CD4-positive, alpha-beta T cell treated with Interleukin-6 for 4 hours (primary cell): Measurements from ENCODE around the gene CSRP1.
"Not testable (repeated sequence)": the region's sequence is repeated elsewhere in the genome, so short reads cannot be mapped to it uniquely, and the experiment has no call there.

Experiments used
- DNase-seq: peaks from one replicate; pipeline ENCODE4 v3.0.0-alpha.2; 2020; ENCODE audit warnings: mixed read lengths

The CSRP1 gene

DNA sequence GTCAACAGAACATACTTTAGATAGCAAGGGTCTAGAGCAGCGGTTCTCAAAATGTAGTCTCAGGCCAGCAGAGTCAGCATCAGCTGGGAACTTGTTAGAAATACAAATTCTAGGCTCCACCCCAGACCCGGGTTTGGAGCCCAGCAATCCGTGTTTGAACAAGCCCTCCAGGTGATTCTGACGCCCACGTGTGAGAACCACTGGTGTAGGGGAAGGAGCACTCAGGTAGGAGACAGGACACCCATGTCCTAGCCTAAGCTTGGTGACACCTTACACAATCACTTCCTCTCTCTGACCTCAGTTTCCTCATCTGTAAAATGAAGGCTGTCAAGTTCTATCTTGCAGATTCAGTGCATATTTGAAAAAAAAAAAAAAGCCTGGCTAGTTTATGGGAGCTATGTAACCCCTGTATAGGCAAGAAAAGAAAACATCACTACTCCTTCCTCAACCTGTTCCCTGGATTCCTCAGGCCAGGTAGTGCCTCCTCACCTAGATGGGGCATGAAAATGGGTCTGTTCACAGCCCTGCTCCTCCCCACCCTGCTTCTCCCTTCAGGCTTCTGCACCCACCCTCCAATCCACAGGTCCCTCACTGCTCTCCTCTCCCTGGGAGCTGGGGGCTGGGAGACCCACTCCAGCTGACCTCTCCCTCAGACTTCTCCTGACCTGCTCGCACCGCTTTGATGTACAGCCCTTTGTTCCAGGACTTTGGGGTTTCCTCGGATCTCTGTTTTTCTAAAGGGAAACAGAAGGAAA is 30.8 kb downstream of the CSRP1 start:
- DNase-seq, result no peak

DNA sequence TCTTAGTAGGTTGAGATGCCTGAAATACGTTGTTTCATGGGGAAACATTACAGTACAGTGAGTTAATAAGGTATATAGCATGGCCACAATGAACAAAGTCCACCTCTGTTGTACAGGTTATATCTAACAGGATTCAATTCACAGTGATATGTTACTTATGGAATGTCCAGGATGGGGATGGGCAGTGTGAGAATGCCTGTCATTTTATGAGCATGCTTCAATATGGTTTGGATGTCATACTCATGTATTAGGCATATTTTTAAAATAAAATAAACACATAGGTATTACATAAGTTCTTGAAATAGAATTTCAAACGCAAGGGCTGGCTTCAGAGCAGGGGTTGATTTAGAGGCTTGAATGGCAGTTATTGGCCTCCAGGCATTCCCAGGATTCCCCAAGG is 31.8 kb downstream of the CSRP1 start:
- no peak for DNase-seq

DNA sequence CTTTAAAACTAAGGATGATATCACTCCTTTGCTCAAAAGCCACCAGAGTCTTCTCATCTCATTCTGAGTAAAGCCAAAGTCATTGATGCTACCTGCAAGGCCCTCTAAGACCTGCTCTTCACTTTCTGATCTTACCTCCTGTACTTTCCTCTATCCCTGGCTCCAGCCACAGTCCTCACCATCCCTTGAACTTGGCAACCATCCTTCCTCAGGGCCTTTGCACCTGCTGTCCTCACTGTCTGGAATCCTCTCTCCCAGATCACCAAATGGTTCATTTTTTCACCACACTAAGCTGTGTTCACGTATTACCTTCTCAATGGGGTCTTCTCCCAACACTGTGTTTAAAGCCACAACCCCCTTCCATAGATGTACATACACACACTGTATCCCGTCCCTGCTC is 33.6 kb downstream of the CSRP1 start:
- no peak for DNase-seq

DNA sequence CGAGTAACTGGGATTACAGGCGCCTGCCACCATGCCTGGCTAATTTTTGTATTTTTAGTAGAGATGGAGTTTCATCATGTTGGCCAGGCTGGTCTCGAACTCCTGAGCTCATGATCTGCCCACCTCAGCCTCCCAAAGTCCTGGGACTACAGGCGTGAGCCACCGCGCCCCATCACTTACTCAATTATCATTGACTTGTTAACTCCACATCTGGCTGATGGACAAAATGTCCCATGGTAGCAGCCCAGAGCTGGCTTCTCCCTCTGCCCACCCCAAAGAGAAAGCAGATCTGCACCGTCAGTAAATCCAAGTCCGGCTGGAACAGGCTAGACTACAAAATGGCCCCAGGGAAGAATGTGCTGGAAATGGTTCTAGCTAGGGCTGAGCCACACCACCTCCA is 34.6 kb downstream of the CSRP1 start:
- DNase-seq, result not testable (repeated sequence)

DNA sequence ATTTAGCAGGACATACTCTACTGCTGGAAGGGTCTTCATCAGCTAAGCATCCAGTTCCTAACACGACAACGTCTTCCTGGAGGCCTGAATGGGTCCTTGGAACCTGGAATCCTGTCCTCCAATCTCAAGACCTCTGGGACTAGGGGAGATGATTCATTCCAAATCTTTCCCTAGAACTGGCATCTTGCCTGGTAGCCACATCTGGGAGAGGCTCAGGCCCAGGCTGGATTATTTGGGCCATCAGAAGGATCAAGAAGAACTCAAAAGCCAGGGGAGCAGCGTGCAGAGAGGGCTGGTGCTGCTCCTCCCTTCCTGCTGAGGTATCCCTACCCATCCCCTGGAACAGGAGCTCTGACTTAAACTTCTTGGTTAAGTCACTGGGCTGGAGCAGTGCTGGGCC is 35.2 kb downstream of the CSRP1 start:
- DNase-seq, result no peak

DNA sequence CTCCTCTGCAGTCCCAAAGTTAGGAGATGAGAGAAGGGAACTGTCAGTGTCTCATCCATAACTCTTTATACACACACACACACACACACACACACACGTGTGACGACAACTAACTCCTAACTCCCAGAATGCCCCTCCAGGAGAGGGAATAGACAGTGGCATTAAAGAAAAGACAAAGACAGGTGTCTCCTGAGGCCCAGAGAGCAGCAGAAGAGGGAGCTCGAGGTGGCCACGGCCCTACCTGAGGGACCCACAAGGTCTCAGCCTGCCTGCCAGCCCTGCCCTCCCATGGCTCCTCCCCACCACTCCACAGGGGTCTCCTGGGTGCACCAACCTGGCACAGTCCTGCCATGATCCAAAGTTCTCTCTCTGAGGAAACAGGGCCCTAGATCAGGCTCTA is 36.3 kb downstream of the CSRP1 start:
- DNase-seq, result no peak

DNA sequence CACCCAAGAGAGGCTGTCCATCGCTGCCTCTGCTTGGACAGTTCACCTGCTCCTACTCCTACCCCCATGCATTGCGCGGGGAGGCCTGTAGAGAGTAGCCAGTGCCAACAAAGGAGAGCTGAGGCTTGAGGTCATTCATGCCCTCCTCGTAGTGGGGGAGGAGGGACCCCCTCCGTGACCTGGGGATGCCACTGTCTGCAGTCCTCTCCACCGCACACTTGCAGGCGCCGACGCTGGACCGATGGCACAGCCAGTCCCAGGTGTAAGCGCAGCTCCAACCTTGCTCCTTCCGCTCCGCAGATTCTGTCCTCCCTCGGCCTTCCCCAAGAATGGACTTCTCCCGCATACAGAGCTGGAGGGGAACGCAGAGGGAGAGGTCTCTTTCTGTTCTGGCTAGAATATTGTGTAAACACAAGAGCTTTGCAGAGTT is 37.3 kb downstream of the CSRP1 start:
- no peak for DNase-seq

DNA sequence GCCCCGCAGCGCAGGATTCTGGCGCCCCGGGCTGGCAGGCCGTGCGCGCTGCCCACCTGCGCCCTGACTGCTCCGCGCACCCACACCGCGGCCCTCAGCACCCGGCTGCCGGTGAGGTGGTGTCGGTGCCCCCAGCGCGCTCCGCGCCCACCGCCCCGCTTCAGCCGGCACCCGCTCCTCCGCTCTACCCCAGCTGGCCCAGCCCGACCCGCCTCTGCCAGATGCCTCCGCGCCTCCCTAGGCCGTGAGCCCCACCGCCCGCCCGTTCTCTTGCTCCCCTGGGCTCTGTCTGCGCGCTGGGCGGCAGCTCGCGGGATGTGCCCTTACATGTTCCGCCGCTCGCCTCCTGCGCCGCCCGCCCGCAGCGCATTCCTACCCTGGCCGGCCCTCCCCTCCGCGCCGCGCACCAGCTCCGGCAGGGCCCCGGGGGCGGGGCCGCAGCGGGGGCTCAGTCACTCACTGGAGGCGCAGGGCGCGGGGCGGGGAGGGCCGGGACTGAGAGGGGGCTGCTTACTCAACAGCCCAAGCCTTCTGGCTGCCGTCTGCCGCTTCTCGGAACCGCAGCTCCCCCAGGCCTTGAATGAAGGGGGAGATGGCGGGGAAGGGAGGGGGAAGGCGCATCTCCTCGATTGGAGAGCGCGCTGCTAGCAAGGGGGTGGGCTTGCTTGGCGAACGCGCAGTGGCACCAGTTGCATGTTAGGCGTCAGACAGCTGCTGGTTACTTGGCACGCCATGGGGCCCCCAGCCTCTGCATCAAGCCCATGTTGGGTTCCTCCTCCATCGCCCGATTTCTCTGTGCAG is 37.9 kb downstream of the CSRP1 start, which contains the start of gene PHLDA3:
PHLDA3 (minus strand) TSS at position 345 of the 801 bp plus-strand sequence. CDS start 402 bp downstream, outside the sequence.
- peak; percentile 33 for DNase-seq

DNA sequence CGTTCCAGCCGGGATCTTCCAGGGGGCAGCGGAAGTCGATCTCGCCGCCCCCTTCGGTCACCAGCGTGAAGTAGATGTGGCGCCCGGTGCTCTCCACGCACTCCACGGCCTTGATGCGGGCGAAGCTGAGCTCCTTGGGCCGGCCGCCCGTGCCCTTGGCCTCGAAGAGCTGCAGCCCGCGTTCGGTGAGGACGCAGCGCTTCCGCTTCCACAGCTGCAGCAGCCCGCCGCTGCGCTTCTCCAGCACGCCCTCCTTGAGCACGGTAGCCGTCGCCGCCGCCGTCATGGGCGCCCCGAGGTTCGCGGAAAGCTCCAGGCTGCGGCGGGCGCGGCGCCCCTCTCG is 38.5 kb downstream of the CSRP1 start:
- DNase-seq, result no peak

DNA sequence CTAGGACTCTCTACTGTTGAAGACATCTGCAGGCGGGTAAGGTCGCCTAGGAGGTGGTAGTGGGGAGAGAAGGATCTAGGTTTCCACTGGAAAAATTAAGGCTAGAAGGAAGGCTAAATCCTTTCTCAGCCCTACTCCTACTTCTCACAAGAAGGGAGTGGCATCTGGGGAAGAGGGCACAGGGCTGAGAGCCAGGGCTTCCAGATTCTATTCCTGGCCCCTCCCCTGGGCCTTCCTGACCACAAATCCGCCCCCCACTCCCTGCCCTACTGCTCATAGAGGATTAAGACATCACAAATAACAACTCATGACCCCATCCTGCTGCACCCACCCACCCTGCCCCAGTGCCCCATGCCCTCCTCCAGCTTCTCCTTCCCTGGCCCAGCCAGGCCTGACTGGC is 40.4 kb downstream of the CSRP1 start:
- DNase-seq, result no peak

DNA sequence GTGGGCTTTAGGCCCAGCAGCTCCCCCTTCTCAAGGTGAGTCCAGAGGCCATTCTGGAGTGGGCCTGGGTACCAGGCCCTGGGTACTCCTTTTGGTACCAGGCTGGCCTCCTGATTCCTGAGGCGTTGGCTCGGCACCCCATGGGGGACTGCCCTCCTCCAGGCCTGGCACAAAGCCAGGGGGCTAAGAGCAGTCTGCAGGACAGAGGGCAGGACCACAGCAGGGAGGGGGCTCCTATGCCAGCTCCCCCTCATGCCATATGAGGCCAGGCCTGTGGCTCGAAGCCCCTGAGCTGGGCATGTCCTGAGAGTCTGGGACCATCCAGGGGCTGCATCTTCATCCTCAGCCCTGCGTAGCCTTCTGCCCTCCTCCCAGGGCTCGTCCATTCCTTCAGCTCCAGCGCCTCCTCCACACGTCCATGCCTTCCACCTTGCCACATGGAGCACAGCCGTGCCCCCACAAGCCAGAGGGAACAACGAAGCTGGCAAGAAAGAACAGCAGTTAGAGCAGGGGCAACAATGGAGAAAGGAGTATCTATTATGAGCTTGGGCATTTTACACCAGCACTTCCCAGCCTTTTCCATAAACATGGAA is 41.1 kb downstream of the CSRP1 start:
- no peak for DNase-seq

DNA sequence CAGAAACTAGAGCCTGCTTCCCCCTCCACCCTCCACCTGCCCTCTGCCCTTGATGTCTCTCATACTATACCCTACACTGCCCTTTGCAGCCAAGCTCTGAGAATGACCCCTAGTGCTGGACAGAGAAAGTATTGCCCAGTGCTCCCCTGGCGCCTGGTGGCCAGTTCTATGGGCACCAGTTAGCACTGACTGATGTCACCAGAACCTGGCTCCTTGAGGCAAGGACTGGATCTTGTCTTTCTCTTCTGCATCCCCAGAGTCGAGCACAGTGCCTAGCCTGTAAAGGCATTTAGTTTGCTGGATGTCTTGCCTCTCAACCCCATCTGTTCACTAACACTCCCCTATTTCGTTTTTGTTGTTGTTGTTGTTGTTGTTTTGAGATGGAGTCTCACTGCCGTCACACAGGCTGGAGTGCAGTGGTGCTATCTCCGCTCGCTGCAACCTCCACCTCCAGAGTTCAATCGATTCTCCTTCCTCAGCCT is 43.8 kb downstream of the CSRP1 start:
- no peak for DNase-seq

DNA sequence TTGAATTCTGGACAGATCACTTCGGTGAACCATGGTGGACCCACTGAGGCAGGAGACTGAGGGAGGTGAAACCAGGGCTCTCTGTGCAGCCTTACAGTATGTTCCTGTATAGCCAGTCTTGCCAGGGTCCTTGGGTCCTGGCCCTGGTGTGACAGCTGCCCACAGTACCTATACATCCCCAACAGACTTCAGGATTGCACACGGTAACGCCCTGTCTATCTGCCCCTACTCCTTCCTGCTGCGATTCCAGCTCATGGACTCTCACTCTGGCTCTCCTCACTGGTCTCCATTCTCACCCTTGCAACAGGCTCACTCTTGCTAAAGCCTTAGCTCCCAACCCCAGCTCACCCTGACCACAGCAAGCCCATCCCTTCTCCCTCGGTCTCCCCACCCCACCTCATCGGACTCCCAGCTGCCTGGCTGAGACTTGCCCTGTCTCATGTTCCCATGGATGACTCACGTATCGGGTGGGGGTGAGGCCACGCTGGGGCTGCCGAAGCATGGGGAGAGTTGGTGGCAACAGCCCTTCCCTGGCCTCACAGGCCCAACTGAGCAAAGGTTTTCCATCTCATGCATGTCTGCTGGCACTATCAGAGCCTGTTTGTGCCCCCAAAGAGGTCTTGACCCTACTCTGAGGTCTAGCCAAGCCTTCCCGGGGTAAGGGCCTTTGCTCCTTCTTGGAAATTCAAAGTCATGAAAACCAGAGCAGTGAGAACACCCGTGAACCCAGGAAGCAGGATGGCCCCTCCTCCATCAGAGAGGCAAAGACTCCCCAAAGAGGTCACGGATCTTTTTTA is 45.1 kb downstream of the CSRP1 start:
- DNase-seq, result no peak

DNA sequence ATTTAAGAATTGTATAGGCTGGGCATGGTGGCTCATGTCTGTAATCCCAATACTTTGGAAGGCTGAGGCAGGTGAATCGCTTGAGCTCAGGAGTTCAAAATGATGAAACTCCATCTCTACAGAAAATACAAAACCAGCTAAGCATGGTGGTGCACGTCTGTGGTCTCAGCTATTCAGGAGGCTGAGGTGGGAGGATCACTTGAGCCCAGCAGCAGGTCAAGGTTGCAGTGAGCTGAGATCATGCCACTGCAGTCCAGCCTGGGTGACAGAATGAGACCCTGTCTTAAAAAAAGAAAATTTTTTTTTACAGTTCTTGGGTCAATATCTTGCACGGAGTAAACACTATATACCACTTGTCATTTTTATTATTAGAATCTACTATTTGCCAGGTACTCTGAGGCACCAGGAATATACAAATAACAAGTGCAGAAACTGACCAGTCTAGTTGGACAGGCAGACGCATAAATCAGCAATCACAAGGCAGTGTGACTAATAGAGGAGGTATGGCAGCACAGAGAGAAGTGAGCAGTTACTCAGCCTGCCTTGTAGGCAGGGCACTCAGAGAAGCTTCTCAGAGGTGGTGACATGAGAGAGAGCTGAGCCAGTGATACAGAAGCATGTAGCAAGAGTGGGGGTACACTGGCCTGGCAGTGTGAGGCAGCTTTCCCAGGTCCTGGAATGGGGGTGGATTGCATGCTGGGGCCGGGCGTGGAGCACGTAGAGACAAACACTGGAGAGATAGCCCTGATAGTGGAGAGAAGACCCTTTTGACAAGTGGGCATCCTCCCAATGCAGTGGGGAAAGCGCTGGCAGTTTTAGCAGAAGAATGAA is 45.9 kb downstream of the CSRP1 start:
- no peak for DNase-seq

DNA sequence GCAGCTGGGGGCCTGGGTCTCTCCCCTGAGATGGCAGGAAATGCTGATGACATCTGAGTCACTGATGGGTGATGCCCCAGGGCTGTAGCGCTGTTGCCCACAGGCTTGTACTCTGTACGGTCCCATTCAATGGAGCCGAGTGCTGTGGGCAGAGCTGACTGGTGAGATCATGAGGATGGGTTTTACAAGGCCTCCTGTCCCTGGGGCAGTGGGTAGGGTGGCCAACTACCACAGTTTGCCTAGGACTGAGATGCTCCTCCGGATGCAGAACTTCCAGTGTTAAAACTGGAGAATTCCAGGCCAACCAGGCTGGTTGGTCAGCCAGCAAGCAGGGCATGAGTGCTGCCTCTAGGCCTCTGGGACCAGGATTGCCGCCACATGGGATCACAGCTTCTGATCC is 47.1 kb downstream of the CSRP1 start:
- no peak for DNase-seq

DNA sequence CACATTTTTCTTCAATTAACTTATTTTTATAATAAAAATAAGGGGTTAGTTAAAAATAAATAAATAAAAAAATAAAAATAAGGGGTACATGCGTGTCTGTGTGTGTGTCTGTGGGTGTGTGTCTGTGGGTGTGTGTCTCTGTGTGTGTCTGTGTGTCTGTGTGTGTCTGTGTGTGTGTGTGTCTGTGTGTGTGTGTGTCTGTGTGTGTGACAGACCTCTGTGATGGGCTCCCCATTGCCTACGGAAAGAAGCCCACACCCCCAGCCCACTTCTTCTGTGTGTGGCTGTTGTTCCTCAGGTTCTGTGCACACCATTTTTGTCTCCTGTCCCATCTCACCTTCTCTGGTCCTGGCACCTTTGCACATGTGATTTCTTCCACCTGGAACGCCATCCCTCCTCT is 47.9 kb downstream of the CSRP1 start:
- no peak for DNase-seq

DNA sequence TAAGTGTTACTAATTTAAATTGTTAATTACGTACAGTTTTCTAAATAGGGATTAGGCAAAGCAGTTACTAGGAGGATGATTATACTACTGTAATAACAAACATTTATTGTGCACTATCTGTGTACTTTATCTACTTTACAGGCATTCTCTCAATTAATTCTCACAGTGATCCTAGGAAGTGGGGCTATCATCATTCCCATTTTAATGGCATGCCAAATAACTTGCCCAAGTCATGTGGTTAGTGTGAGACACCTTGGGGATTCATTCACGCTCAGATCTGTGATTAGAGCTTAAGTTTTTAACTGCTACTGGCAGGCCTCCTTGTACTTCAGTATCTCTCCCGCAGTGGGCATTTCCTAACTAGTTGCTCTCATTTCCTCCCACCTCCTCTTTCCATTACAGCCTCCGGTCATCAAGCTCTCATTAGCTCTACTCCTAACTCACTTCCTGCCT is 49.4 kb downstream of the CSRP1 start:
- no peak for DNase-seq

DNA sequence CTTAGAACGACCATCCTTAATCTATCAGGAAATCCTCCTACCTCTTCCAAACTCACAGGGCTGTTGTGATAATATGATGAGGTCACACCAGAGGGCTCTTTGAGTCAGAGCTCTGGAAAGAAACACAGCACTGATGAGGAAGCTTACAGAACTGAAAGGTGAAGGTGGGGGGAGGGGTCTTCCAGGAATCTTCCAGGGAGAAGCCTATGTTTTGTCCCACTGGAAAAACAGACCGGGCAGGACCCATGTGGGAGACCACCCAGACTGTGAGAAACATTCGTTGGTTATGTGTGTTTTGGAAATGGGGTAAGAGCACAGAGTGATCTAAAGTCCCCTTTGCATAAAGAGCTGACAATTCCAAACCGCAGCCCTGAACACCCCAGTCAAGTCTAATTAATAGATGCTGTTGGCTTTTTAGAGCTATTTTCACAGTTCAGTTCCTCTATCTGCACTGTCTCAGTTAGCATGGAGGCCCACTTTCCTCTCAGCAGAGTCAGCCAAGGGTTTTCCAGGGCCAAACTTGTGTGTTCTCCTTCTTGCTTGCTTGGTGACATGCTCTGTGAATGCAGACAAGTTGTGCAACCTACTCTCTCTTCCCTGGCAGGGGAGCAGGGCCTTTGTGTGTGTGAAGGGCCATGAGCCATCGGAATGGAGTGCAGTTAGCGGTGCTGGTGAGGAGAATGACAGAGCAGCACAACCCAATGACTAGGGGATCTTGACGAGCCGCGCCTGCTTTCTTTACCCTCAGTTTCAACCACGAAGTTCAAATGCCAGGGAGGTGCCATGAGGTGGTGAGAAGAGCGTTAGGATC is 50.2 kb downstream of the CSRP1 start:
- no peak for DNase-seq

DNA sequence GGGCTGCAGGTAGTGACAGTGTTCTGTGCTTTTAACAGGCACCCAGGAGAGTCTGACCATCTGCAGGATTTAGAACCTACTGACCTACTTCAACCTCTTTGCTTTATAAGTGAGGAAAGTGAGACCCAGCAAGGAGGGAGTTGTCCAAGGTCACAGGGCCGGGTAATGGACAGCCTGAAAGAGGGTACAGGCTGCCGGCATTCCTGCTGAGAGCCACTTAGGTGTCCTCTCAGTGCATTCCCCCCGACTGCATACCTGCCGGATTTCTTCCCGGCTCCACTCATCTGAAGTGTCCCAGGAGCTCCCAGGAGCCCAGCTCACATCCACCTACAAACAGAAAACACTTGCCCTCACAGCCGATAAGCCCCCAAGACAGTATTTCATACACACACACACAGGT is 51.8 kb downstream of the CSRP1 start:
- DNase-seq, result no peak

DNA sequence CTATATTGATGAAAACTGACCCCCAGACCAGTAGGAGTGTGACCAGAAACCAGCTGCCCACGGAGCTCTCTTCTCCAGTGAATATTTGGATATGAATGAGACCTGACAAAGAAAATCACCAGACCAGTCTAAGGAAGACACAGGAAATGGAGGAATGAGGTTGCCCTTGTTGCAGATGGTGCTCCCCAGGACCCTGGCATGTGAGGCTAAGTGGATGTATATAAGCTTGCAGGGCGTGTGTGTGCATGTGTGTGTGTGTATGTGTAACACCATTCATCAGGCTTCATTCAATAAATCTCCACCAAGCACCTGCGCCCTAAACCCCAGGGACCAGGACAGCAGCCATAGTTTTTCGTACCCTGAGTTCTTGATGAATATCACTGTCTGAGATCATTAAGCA is 52.3 kb downstream of the CSRP1 start:
- no peak for DNase-seq

DNA sequence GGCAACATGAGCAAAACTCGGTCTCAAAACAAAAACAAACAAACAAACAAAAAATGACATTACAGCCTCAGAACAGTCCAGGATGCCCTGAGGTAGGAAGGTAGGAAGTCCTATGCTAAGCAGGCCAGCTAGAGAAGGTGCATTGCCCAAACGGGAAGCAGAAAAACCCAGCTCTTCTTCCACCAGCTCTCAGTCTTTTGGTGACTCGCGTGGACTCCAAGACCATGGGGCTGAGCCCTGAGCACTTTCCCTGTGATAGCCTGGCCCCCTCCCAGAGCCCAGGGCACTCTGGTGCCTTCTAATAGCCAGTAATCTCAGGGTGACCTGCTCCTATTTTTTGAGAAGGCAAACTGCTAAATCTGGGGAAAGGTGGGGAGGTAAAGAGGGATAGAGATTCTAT is 54.1 kb downstream of the CSRP1 start:
- DNase-seq, result no peak
